IMR-90 (cell line): Measurements from ENCODE around the gene SNX6.

Experiments used
- BHLHE40 ChIP-seq: fragments of 150-350 bp; IDR thresholded peaks from 2 replicates; pipeline ENCODE4 v1.6.1; 2016; ENCODE audit warnings: mild to moderate bottlenecking, low read depth, low read length
- CEBPB ChIP-seq: IDR thresholded peaks from 2 replicates; pipeline ENCODE4 v1.6.1; 2012; ENCODE audit warnings: low read depth, low read length, improper control_type of control experiment
- CHD1 ChIP-seq: IDR thresholded peaks from 2 replicates; pipeline ENCODE4 v1.6.1; 2012; ENCODE audit warnings: low read depth, low read length, improper control_type of control experiment
- ELK1 ChIP-seq: fragments of 150-350 bp; IDR thresholded peaks from 2 replicates; pipeline ENCODE4 v1.6.1; 2016; ENCODE audit warnings: low read depth, mild to moderate bottlenecking, low read length, moderate library complexity, borderline replicate concordance
- MAFK ChIP-seq: IDR thresholded peaks from 2 replicates; pipeline ENCODE4 v1.6.1; 2012; ENCODE audit warnings: low read depth, low read length, improper control_type of control experiment
- MXI1 ChIP-seq: IDR thresholded peaks from 2 replicates; pipeline ENCODE4 v1.6.1; 2012; ENCODE audit warnings: low read depth, mild to moderate bottlenecking, low read length, moderate library complexity, borderline replicate concordance
- POLR2A ChIP-seq: IDR thresholded peaks from 2 replicates; pipeline ENCODE4 v1.6.1; 2012; ENCODE audit warnings: mild to moderate bottlenecking, low read depth, low read length
- RCOR1 ChIP-seq: IDR thresholded peaks from 2 replicates; pipeline ENCODE4 v1.6.1; 2012; ENCODE audit warnings: mild to moderate bottlenecking, low read length, improper control_type of control experiment; ENCODE audit not compliant: insufficient replicate concordance
- RFX5 ChIP-seq: IDR thresholded peaks from 2 replicates; pipeline ENCODE4 v1.8.0; 2012; ENCODE audit warnings: low read depth, mild to moderate bottlenecking, low read length, moderate library complexity
- SMC3 ChIP-seq: fragments of 150-350 bp; IDR thresholded peaks from 2 replicates; pipeline ENCODE4 v1.6.1; 2016; ENCODE audit warnings: low read depth, mild to moderate bottlenecking, antibody characterized with exemption, low read length, moderate library complexity
- TF ChIP-seq, protein P1 (sequence below): conservative IDR thresholded peaks from 2 replicates; pipeline ENCODE4 v1.5.1; 2012; ENCODE audit warnings: mild to moderate bottlenecking, low read depth, low read length, improper control_type of control experiment
- TF ChIP-seq, protein P2 (sequence below): fragments of 150-350 bp; IDR thresholded peaks from 2 replicates; pipeline ENCODE4 v1.6.1; 2017; ENCODE audit warnings: mild to moderate bottlenecking, antibody characterized with exemption, low read length, low read depth

GRCh38 chr14:34646570-34647255 is 16.8 kb upstream of the SNX6 start:
- TF ChIP-seq, protein P1, sequence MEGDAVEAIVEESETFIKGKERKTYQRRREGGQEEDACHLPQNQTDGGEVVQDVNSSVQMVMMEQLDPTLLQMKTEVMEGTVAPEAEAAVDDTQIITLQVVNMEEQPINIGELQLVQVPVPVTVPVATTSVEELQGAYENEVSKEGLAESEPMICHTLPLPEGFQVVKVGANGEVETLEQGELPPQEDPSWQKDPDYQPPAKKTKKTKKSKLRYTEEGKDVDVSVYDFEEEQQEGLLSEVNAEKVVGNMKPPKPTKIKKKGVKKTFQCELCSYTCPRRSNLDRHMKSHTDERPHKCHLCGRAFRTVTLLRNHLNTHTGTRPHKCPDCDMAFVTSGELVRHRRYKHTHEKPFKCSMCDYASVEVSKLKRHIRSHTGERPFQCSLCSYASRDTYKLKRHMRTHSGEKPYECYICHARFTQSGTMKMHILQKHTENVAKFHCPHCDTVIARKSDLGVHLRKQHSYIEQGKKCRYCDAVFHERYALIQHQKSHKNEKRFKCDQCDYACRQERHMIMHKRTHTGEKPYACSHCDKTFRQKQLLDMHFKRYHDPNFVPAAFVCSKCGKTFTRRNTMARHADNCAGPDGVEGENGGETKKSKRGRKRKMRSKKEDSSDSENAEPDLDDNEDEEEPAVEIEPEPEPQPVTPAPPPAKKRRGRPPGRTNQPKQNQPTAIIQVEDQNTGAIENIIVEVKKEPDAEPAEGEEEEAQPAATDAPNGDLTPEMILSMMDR, result no peak
- TF ChIP-seq MXI1 (no peak), POLR2A (no peak), ELK1 (no peak), CHD1 (no peak), RCOR1 (no peak), RFX5 (no peak), BHLHE40 (no peak), SMC3 (no peak), MAFK (no peak), CEBPB (no peak)
- TF ChIP-seq, protein P2, sequence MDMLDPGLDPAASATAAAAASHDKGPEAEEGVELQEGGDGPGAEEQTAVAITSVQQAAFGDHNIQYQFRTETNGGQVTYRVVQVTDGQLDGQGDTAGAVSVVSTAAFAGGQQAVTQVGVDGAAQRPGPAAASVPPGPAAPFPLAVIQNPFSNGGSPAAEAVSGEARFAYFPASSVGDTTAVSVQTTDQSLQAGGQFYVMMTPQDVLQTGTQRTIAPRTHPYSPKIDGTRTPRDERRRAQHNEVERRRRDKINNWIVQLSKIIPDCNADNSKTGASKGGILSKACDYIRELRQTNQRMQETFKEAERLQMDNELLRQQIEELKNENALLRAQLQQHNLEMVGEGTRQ, result no peak
